ENCODE data around the gene G3BP2.

DNA sequence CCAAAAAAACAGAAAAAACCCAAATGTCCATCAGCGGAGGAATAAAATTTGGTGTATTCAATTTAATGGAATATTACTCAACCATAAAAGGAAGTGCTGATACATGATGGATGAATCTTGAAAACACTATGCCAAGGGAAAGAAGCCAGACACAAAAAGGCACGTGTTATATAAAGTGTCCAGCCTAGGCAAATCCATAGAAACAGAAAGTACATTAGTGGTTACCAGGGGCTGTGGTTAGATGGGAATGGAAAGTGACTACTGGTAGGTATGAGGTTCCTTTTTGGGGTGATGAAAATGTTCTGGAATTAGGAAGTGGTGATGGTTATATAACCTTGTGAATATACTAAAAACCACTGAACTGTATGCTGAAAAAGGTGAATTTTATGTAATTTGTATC is 39.4 kb downstream of the G3BP2 start:
- no peak for TF ChIP-seq CTCF (IDR thresholded peaks at IDR 0.05; ENCODE audit: low read length)
- no peak for TF ChIP-seq EZH2phosphoT487 (IDR thresholded peaks at IDR 0.05; ENCODE audit: low read length)
